K562 (cell line): Measurements from ENCODE around the gene CRYBG2. TPM values are rescaled to one million over a fixed set of nuclear protein-coding genes. Genes with fewer than 3 reads are reported as not detected.

Experiments
- CGGBP1 ChIP-seq: fragments of 250-450 bp; sonication (Bioruptor Pico); IDR thresholded peaks from 2 replicates; pipeline ENCODE4 v1.9.0; 2021; ENCODE audit warnings: mild to moderate bottlenecking
- E2F8 ChIP-seq: fragments of 450-650 bp; IDR thresholded peaks from 2 replicates; pipeline ENCODE4 v1.7.1; 2018; ENCODE audit warnings: mild to moderate bottlenecking, low read depth; ENCODE audit not compliant: partially characterized antibody
- ETS2 ChIP-seq: IDR thresholded peaks from 2 replicates; pipeline ENCODE4 v1.6.1; 2016; ENCODE audit warnings: borderline replicate concordance, missing genetic modification characterization, mild to moderate bottlenecking, moderate library complexity, missing compliant biosample characterization; ENCODE audit not compliant: poor library complexity, severe bottlenecking
- MTF1 ChIP-seq: fragments of 250-450 bp; sonication (Bioruptor Pico); IDR thresholded peaks from 2 replicates; pipeline ENCODE4 v1.9.0; 2021; ENCODE audit warnings: moderate library complexity, mild to moderate bottlenecking, inconsistent platforms, borderline replicate concordance
- NFYB ChIP-seq: IDR thresholded peaks from 2 replicates; pipeline ENCODE4 v1.6.1; 2011; ENCODE audit warnings: mild to moderate bottlenecking, moderate library complexity; ENCODE audit not compliant: insufficient read length; ENCODE audit errors: extremely low read depth
- PHB ChIP-seq: fragments of 250-450 bp; sonication (Bioruptor Pico); IDR thresholded peaks from 2 replicates; pipeline ENCODE4 v1.5.0; 2021
- POLR2AphosphoS2 ChIP-seq: IDR thresholded peaks from 2 replicates; pipeline ENCODE4 v1.6.1; 2012; ENCODE audit warnings: low read length, improper control_type of control experiment
- RBM25 ChIP-seq: fragments of 200-400 bp; formaldehyde crosslinking; IDR thresholded peaks from 2 replicates; pipeline ENCODE4 v1.6.1; 2018; ENCODE audit warnings: low read length, low read depth, moderate library complexity; ENCODE audit not compliant: severe bottlenecking
- SIX5 ChIP-seq, 2 experiments: IDR thresholded peaks; 2 replicates each; pipeline ENCODE4 v1.6.1; 2011; ENCODE audit warnings: low read length in 2 of 2, borderline replicate concordance in 1 of 2, low read depth in 1 of 2, mild to moderate bottlenecking in 1 of 2, moderate library complexity in 1 of 2; ENCODE audit not compliant: insufficient read depth in 1 of 2
- ZBTB12 ChIP-seq: fragments of 250-450 bp; sonication (Bioruptor Pico); IDR thresholded peaks from 2 replicates; pipeline ENCODE4 v1.4.0; 2020
- ZNF12 ChIP-seq: sonication (generic); formaldehyde crosslinking; IDR thresholded peaks from 2 replicates; pipeline ENCODE4 v1.4.0; 2020; ENCODE audit warnings: mild to moderate bottlenecking, missing genetic modification reagents
- ZNF277 ChIP-seq: fragments of 250-450 bp; sonication (Bioruptor Pico); IDR thresholded peaks from 2 replicates; pipeline ENCODE4 v1.8.0; 2022; ENCODE audit warnings: inconsistent platforms, mild to moderate bottlenecking, moderate library complexity, borderline replicate concordance
- polyA plus RNA-seq, 8 experiments: library from polyadenylated mRNA; depleted of rRNA in 4 of 8; stranded (reverse) in 5 of 8; unstranded in 3 of 8; fragments of >200 nt; fragmentation: Nextera tagmentation in 2 of 8; fragmentation: Illumina TruSeq in 1 of 8; extraction: Ambion mirVana in 2 of 8; extraction: Trizol in 1 of 8; gene quantifications; 2 replicates each; pipeline versions ENCODE4 v1.2.1 to v1.2.3, GENCODE V29; 2011 to 2014; ENCODE audit warnings: inconsistent platforms in 1 of 8, missing spikeins in 1 of 8
- total RNA-seq, 7 experiments: library from RNA; depleted of rRNA in 6 of 7; stranded (reverse); fragments of >200 nt in 6 of 7; fragmentation: Illumina TruSeq in 2 of 7; extraction: Trizol in 2 of 7; gene quantifications; 2 replicates each; pipeline versions ENCODE4 v1.2.1 to v1.2.3, GENCODE V29; 2011 to 2021; ENCODE audit warnings: low replicate concordance in 1 of 7

Gene CRYBG2
- total and polyA plus RNA-seq, 9 of the 15 experiments (the other 6 are each of a cell fraction or from before 2014, with no cell fraction given) = 0.39 to 8.5 (median 3.7) TPM

GRCh38 chr1:26321315-26322041, 32.5 kb downstream of the CRYBG2 start (continued):
- TF ChIP-seq ZBTB12 (CRISPR knock-in tag) (no peak), PHB (CRISPR knock-in tag) (no peak), NFYB (no peak), CGGBP1 (CRISPR knock-in tag) (no peak), E2F8 (peak; percentile 63), ZNF277 (CRISPR knock-in tag) (no peak), SIX5 (IDR thresholded peaks at IDR 0.05; ENCODE audit: borderline replicate concordance in 1 of 2, insufficient read depth in 1 of 2, low read depth in 1 of 2, low read length in 2 of 2) (no peak), MTF1 (no peak), RBM25 (no peak), ZNF12 (CRISPR knock-in tag) (no peak), POLR2AphosphoS2 (no peak), ETS2 (no peak)
